GM21447 (cell line): ENCODE measurements around the gene THAP7.
"Not testable (repeated sequence)": the region's sequence is repeated elsewhere in the genome, so short reads cannot be mapped to it uniquely, and the experiment has no call there.

Experiments
- ATAC-seq: cut with Tn5 transposase; IDR thresholded peaks from one replicate; pipeline ENCODE4 v1.9.1; 2021; ENCODE audit not compliant: unreplicated experiment

Gene THAP7, protein sequence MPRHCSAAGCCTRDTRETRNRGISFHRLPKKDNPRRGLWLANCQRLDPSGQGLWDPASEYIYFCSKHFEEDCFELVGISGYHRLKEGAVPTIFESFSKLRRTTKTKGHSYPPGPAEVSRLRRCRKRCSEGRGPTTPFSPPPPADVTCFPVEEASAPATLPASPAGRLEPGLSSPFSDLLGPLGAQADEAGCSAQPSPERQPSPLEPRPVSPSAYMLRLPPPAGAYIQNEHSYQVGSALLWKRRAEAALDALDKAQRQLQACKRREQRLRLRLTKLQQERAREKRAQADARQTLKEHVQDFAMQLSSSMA

DNA sequence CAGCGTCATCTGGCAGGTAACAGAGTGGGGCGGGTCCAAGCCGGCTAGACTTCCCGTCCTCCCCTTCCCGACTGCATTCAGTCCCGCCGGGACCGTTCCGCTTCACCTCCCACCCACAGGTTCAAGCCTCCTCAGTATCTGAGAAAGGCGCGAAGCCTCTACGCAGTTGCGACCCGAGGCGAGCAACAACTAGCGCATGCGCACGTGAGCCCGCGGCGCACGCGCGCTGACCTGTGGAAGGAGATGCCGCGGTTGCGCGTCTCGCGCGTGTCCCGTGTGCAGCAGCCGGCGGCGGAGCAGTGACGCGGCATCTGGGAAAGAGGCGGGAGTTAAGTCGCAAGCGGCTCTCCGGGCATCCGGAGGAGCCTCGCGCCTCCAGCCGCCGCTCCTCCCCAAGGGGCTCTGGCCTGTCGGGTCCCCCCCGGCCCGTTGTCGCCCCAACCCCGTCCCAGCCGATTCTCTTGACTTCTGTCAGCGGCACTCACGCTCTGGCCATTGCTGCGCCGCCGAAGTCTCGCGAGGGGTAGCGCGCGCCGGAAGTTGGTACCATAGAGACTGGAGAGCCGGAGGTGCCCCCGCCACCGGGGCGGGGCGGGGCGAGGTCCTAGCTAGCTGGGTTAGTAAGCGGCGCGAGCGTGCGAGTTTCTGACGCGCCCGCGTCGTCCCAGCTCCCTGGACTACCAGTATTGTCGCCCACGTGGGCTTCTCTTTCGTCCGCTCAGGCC, at the start of gene THAP7:
Gene THAP7, minus strand, starts transcription at position 518 of the 725 bp plus-strand sequence. Its CDS starts 207 bp downstream, at position 311.
- peak; percentile 79 for ATAC-seq

DNA sequence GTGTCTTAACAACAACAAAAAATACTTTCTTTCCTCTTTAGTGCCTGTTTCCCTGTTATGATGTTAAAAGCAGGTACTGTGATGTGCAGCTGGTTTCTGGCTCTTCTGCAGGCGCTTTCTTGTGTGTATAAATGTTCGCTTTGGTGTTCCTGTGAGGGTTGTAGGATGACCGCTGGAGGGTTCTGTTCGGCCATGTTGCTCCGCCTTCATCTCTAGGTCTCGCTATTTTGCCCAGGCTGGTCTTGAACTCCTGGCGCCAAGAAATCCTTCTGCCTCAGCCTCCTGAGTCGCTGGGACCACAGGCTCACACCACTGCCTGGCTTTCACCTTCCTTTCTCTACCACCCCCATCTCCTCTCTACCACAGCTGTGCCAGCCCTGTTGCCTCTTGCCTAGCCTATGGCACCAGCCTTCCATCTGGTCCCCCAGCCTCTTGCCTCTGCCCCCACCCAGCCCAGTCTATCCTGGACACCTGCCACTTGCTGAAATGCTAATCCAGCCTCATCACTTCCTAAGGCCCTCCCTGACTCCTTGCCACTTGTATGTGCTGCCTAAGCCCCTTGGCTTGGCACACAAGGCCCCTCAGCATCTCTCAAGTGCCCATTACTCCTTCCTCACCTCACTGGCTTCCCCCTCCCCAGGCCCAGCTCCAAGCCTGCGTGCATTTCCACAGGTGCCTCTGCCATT, 49.4 kb upstream of the THAP7 start:
- no peak for ATAC-seq

DNA sequence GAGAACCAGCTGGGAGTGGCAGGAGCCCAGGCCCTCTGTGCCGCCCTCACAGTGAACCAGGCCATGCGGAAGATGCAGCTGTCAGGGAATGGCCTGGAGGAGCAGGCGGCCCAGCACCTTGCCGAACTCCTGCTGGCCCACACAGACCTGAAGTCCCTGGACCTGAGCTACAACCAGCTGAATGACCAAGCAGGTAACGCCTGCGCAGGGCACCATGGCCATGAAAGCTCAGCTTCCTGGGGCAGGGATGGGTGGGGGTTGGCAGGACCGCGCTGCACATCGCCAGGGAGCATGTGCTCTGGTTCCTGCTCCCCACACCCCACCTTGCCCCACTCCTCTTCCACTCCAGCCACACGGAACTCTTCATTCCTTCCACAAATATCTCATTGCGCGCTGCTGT, 47.0 kb upstream of the THAP7 start:
- not testable (repeated sequence) for ATAC-seq

DNA sequence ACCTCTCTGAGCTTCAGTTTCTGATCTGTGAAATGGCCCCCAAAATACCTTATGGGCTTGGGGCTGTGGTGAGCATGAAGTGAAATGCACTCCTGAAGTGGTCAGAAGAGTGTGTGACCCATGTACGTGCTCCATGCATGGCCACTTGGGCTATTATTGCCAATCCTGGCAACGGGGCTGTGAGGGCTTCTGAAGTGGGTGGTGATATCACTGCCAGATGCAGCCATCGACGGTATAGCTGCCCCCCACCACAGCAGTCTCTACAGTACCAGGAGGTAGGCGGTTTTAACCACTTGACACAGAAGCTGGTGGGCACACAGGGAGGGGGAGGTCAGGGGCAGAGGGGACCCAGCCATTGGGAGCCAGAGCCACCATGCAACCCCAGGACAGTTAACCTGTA, 46.5 kb upstream of the THAP7 start:
- not testable (repeated sequence) for ATAC-seq

DNA sequence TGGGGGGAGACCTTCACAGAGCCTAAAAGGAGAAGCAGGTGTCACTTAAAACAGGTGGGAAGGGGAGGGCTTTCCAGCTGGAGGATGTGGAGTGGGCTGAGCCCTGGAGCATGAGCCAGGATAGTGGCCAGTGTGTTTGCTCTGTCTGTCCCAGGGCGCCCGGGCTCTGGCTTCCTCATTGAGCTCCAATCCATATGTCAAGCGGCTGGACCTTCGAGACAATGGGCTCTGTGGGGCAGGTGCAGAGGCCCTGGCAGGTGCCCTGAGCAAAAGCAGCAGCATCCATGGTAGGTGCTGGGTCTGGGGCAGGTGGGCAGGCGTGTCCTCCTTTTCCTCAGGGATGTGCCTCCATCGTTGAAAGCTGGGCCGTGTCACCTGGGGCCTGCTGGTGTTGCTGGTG, 45.8 kb upstream of the THAP7 start:
- ATAC-seq = no peak

- ATAC-seq = no peak
These were observed 45.2 kb upstream of the THAP7 start for GRCh38 chr22:21047035-21047661.

- ATAC-seq = peak; percentile 60
These were observed 43.8 kb upstream of the THAP7 start, which contains the start of gene LRRC74B for GRCh38 chr22:21045585-21046294. Gene LRRC74B, plus strand, starts transcription at chr22:21045946. Its CDS starts 41 bp downstream, at chr22:21045987.

- no peak for ATAC-seq
These were observed 43.1 kb upstream of the THAP7 start for GRCh38 chr22:21044931-21045584.

GRCh38 chr22:21043860-21044535, 42.1 kb upstream of the THAP7 start:
- ATAC-seq = no peak

- ATAC-seq = no peak
These were observed 41.3 kb upstream of the THAP7 start for GRCh38 chr22:21042978-21043859.

DNA sequence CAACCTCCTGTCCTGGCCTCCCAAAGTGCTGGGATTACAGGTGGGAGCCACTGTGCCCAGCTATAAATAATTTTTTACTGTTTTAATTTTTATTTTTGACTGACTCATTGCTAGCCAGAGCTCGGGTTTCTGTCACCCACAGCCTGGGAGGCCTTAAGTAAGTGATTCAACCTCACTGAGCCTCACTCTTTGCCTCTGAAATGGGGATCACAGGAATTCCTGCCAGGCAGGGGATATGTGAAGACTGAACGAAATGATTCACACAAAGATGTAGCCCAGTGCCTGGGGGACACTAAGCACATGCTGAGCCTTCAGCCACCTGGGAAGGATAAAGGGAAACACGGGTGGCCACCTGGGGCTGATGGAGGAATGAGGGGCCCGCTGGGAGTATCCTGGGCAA, 40.0 kb upstream of the THAP7 start:
- no peak for ATAC-seq

GRCh38 chr22:21039158-21039557, 37.2 kb upstream of the THAP7 start:
- ATAC-seq = not testable (repeated sequence)

DNA sequence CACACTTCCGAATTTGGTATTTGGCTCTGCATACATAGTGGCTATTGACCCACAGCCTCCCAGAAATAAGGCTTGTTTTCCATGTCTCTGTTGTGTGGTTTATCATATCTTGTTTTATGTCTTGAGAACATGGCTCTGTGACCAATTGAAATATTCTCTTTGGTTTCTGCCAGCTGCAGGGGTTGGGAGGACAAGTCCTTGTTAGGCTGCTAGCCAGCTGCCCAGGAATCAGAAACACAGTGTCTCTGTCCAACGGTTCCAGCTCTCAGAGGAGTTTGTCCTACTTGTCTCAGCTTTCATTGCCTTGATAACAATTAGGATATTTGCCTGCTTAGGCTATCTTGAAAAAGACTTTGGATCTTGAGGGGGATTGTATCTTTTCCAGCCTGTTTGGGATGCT, 36.5 kb upstream of the THAP7 start:
- no peak for ATAC-seq

DNA sequence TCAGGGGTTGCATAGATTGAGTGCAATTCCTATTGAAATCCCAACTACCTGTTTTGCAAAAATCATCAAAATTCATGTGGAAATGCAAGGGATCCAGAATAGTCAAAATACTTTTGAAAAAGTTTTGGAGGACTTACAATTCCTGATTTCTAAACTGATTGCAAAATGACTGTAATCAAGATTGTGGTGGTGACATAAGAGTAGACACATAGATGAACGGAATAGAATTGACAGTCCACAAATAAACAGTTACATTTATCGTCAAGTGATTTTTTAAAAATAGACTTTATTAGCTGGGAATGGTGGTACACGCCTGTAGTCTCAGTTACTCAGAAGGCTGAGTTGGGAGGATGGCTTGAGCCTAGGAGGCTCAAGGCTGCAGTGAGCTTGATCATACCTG, 33.1 kb upstream of the THAP7 start:
- no peak for ATAC-seq

DNA sequence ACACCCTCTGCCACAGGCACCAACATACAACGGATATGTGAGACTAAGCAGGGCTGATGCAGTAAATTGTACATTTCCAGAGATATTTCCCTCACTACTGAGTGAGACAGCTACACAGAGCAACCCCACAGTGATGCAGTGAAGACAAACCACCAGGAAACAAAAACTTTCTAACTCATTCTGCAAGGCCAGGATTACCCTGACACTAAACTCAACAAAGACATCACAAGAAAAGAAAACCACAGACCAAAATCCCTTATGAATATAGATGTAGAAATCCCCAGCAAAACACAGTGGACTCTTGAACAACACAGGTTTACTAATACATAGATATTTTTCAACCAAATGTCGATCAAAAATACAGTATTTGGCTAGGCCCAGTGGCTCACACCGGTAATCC, 32.0 kb upstream of the THAP7 start:
- ATAC-seq = no peak

GRCh38 chr22:21032868-21033688, 31.2 kb upstream of the THAP7 start:
- ATAC-seq = no peak

- no peak for ATAC-seq
These were observed 30.3 kb upstream of the THAP7 start, which contains the start of gene SLC7A4 for GRCh38 chr22:21032037-21032867. Gene SLC7A4, minus strand, starts transcription at chr22:21032561. Its CDS starts 749 bp downstream, at chr22:21031812.
